Stomach smooth muscle (tissue), 2 donors: ENCODE data around the gene TSPAN18.

ENCODE experiments used
- H3K27ac ChIP-seq: one replicate; pipeline ENCODE4 v1.7.0; 2013; ENCODE audit warnings: mild to moderate bottlenecking, low read length, inconsistent platforms
- H3K27me3 ChIP-seq, 2 donors: one replicate each; pipeline ENCODE4 v1.7.0; 2013; ENCODE audit warnings: low read length in 2 of 2; ENCODE audit not compliant: insufficient read depth in 2 of 2, control insufficient read depth in 1 of 2
- H3K36me3 ChIP-seq, 2 donors: one replicate each; pipeline ENCODE4 v1.7.0; 2013; ENCODE audit warnings: low read length in 2 of 2; ENCODE audit not compliant: control insufficient read depth in 2 of 2, insufficient read depth in 2 of 2
- H3K4me1 ChIP-seq: one replicate; pipeline ENCODE4 v1.7.0; 2013; ENCODE audit warnings: low read length; ENCODE audit not compliant: control insufficient read depth, insufficient read depth
- H3K4me3 ChIP-seq, 2 donors: one replicate each; pipeline ENCODE4 v1.7.0; 2013; ENCODE audit warnings: low read length in 2 of 2
- H3K9ac ChIP-seq, 2 donors: one replicate each; pipeline ENCODE4 v1.7.0; 2013; ENCODE audit warnings: low read length in 2 of 2, mild to moderate bottlenecking in 1 of 2
- H3K9me3 ChIP-seq, 2 donors: one replicate each; pipeline ENCODE4 v1.7.0; 2013; ENCODE audit warnings: low read length in 2 of 2; ENCODE audit not compliant: control insufficient read depth in 2 of 2
- donor health status: healthy.
- donor health status: Pancreatic carcinoma.

TSPAN18 gene

DNA sequence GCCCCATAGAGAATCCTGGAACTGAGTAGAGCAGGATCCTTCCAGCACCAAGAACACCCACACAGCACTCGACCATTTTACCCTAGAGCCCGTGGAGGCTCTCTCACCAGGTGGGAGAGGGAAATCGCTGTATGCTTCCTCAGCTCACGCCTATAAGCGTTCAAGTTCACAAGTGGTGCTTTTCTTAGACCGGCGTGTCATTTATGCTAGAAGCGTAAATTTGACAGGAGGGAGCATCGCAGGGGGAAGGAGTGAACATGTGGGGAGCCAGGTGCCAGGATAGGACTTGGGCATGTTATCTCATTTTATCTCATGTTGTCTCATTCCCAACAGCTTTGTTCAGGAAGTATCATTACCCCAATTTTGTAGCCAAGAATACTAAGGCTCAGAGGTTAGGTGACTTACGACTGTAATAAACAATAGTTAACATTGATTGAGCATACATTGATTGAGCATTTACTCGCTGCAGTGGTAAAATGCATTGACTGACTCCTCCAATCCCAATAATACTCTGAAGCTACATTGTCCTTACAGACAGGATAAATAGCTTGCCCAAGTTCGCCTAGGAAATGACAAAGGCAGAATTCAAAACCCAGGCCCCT lies 243.0 kb downstream of the TSPAN18 start:
- Histone ChIP-seq H3K9me3 (no peaks in the 10 kb centered on the region), H3K9ac (no peak overlapping the region), H3K4me1 (peaks cover 17% of the 10 kb centered on the region), H3K4me3 (no peak overlapping the region), H3K36me3 (no peaks in the 10 kb centered on the region), H3K27me3 (no peaks in the 10 kb centered on the region), H3K27ac (no peak overlapping the region)

DNA sequence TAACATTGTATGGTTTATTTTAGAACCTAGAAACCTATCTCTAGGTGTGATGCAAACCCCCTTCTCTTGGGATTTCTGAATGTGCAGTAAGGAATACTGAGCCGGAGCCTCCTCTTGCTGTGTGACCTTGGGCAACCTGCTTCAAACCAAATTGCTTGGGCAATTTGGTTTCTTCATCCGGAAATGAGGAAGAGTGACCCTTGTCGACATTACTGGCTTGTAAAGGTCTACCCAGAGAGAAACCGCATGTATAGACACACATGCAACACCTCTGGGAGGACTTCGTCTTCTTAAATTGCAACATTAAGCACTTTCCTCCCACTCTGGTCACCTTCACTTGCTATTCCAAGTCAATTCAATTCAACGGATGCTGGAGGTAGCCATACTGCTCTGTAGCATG lies 243.5 kb downstream of the TSPAN18 start:
- peaks cover 17% of the 10 kb centered on the region for H3K4me1 ChIP-seq
- no peak overlapping the region for H3K9ac ChIP-seq
- no peaks in the 10 kb centered on the region for H3K27me3 ChIP-seq
- H3K36me3 ChIP-seq = no peaks in the 10 kb centered on the region
- H3K9me3 ChIP-seq = no peaks in the 10 kb centered on the region
- H3K27ac ChIP-seq = no peak overlapping the region
- H3K4me3 ChIP-seq = no peak overlapping the region

DNA sequence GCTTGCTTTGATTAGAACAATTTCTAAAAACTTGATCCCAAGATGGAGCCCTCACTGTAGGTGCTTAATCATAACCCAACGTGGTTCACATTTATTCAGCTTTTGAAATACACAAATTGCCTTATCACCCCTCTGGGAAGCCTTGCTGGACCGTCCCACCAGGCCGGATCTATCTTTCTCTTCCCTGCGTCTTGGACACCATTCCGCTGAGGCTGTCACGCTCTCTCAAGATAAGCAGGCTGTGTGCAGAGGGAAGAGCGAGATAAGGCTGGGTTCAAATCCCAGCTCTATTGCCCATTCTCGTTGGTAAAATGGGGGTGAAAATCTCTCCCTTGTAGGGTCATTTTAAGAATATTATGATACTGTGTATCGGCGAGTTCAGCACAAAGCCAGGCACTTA lies 244.4 kb downstream of the TSPAN18 start:
- H3K27ac ChIP-seq = no peak overlapping the region
- no peaks in the 10 kb centered on the region for H3K9me3 ChIP-seq
- H3K4me1 ChIP-seq = peaks cover 14% of the 10 kb centered on the region
- H3K36me3 ChIP-seq = no peaks in the 10 kb centered on the region
- no peak overlapping the region for H3K9ac ChIP-seq
- H3K27me3 ChIP-seq = no peaks in the 10 kb centered on the region
- no peak overlapping the region for H3K4me3 ChIP-seq

DNA sequence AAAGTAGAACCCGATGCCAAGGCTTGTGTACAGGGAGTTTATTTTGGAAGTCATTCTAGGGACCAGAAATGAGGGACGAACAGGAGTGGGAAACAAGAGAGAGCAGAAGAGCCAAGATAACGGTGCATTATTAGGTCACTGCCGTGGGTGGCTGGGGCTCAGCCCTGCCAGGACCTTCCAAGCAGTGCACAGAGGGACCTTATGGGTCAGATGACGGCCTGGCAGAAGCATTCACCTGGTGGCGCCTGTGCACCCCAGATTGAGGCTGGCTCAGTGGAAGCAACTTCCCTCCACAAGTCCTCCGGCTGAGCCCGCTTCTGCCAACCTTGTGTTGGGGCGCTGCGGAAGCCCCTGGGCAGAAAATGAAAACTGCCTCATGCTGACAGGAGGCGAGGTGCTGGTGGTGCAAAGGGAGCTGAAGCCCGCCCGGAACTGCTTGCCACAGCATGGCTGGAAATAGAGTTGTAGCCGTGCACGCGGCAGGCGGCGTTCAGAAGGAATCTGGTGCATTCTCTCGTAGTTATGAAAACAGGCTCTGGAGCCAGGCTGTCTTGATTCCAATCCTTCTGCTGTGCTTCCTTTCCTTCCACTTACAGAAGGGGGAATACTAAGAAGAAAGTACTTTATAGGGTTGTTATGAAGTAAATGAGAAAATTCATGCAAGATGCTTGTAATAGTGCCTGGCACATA lies 246.1 kb downstream of the TSPAN18 start:
- Histone ChIP-seq H3K9me3 (no peaks in the 10 kb centered on the region), H3K4me3 (no peak overlapping the region), H3K9ac (no peak overlapping the region), H3K4me1 (peaks cover 2% of the 10 kb centered on the region), H3K36me3 (no peaks in the 10 kb centered on the region), H3K27me3 (no peaks in the 10 kb centered on the region), H3K27ac (no peak overlapping the region)

DNA sequence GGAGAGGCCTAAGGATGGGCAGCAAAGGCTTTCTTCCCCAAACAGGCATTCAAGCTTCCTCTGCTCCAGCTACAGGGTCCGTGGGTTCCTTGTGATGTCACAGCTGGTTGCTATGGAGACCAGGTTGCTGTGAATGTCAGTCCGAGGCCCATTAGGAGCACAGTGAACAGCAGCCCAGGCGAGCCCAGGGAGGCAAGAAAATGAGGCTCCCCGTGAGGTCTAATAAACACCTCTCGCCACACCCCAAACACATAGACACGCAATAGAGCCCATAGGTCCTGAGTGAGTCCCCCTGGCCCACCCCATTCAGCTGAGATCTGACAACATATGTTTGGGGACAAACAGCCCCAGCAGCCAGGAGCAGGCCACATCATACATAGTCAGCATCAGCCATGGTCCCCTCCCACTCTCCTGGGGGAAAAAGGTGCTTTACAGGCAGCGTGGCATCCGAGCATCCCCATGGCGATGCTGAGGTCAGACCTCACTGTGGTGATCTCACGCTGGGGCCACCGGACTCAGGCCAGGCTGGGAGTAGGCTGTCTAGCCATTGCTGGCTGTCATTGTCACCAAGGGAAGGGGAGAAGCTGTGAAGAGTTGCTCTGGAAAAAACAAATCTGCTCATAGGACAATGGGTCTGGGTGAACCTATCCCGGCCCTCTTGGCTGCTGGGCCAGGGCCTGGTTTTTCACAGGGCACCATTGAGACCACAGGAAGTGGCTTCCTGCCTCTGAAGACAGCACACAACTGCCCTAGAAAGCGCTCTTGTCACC lies 247.1 kb downstream of the TSPAN18 start:
- H3K9ac ChIP-seq = no peak overlapping the region
- no peak overlapping the region for H3K4me3 ChIP-seq
- H3K4me1 ChIP-seq = no peaks in the 10 kb centered on the region
- no peaks in the 10 kb centered on the region for H3K9me3 ChIP-seq
- no peak overlapping the region for H3K27ac ChIP-seq
- no peaks in the 10 kb centered on the region for H3K36me3 ChIP-seq
- no peaks in the 10 kb centered on the region for H3K27me3 ChIP-seq

GRCh38 chr11:44974402-44975000 lies 247.7 kb downstream of the TSPAN18 start:
- H3K9me3 ChIP-seq = no peaks in the 10 kb centered on the region
- no peak overlapping the region for H3K4me3 ChIP-seq
- H3K4me1 ChIP-seq = peaks cover 2% of the 10 kb centered on the region
- no peak overlapping the region for H3K9ac ChIP-seq
- no peaks in the 10 kb centered on the region for H3K36me3 ChIP-seq
- no peak overlapping the region for H3K27ac ChIP-seq
- H3K27me3 ChIP-seq = no peaks in the 10 kb centered on the region

DNA sequence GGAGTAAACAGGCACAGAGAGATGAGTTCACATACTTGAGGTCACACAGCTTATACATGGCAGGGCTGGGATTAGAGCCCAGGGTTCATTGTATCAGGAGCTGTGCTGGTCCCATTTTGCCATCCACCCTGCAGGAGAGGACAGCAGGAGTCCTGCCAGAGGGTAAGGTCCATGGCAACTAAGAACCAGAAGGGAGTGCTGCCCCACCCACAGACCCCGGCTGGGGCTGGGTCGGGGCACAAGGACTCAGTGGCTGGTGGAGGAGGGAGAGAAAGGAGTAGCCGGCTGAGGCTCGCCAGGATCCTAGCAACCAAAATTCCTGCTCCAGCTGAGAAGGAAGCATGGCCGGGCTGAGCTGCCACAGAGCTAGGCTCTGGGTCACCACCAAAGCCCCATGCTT lies 249.8 kb downstream of the TSPAN18 start:
- Histone ChIP-seq H3K27me3 (no peaks in the 10 kb centered on the region), H3K4me1 (peaks cover 6% of the 10 kb centered on the region), H3K36me3 (no peaks in the 10 kb centered on the region), H3K4me3 (no peak overlapping the region), H3K9ac (no peak overlapping the region), H3K27ac (no peak overlapping the region), H3K9me3 (no peaks in the 10 kb centered on the region)

GRCh38 chr11:44977493-44977984 lies 250.8 kb downstream of the TSPAN18 start:
- Histone ChIP-seq H3K27me3 (no peaks in the 10 kb centered on the region), H3K9ac (no peak overlapping the region), H3K4me3 (no peak overlapping the region), H3K27ac (no peak overlapping the region), H3K4me1 (peaks cover 6% of the 10 kb centered on the region), H3K36me3 (no peaks in the 10 kb centered on the region), H3K9me3 (no peaks in the 10 kb centered on the region)

GRCh38 chr11:44978274-44978960 lies 251.7 kb downstream of the TSPAN18 start:
- Histone ChIP-seq H3K9me3 (no peaks in the 10 kb centered on the region), H3K36me3 (no peaks in the 10 kb centered on the region), H3K4me3 (no peak overlapping the region), H3K27me3 (no peaks in the 10 kb centered on the region), H3K27ac (no peak overlapping the region), H3K9ac (no peak overlapping the region), H3K4me1 (peaks cover 6% of the 10 kb centered on the region)

DNA sequence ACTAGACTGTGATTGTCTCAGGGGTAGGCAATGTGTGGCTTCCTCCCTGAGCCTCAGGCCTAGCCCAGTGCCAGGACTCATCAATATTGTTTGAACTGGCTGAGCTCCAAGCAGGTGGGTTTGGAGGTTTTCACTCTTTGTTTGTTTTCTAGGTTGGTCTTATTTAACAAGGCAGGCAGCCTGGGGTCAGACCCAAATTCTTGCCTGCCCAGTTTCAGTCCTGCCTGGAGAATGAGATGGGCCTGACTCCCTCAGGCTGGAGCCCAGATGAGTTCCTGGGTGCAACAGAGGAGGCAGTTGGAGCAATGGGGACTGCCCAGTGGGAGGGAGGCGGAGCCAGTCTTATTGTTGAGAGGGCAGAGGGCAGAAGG lies 252.2 kb downstream of the TSPAN18 start:
- H3K27me3 ChIP-seq = no peaks in the 10 kb centered on the region
- H3K27ac ChIP-seq = no peak overlapping the region
- no peak overlapping the region for H3K4me3 ChIP-seq
- H3K4me1 ChIP-seq = peaks cover 6% of the 10 kb centered on the region
- H3K9ac ChIP-seq = no peak overlapping the region
- H3K9me3 ChIP-seq = no peaks in the 10 kb centered on the region
- H3K36me3 ChIP-seq = no peaks in the 10 kb centered on the region
